ENCODE measurements around the gene PIK3CD. TPM values are rescaled to one million over a fixed set of nuclear protein-coding genes. Genes with fewer than 3 reads are reported as not detected.

The PIK3CD gene
- total and polyA plus RNA-seq, 2 of the 8 experiments (the other 6 are each of a cell fraction or from before 2014, with no cell fraction given) = 20.6 to 24.1 TPM

GRCh38 chr1:9653210-9653490, 1.6 kb downstream of the PIK3CD start:
- no peak overlapping the region for H3K18ac ChIP-seq (ENCODE audit: extremely low read depth, low read length)
- no peaks in the 10 kb centered on the region for H3K79me1 ChIP-seq (ENCODE audit: low read depth, low read length)
- no peak overlapping the region for H3K14ac ChIP-seq (ENCODE audit: insufficient read length)
- H3K36me3 ChIP-seq (ENCODE audit: control insufficient read depth in 2 of 4, insufficient read depth in 4 of 4, low read length in 3 of 4) = no peaks in the 10 kb centered on the region
- ChIA-PET CTCF (ENCODE audit: partially characterized antibody) (interaction anchor here (0.7 to 1.4 kb wide), 6 partner anchors 15 to 46 kb away, joined by 3 read pairs; no protein-coding TSS in a partner anchor), POLR2A (ENCODE audit: partially characterized antibody) (interaction anchor here (1.3 kb wide), 1 partner anchor 21 kb away, joined by 3 read pairs; no protein-coding TSS in a partner anchor)
- no peak for FAIRE-seq
- no peak overlapping the region for H3K27ac ChIP-seq (ENCODE audit: low read depth, low read length)
- H2AFZ ChIP-seq (ENCODE audit: low read length) = no peak overlapping the region
- 92% methylated on average over 11 of the region's 11 CpGs; no CpG with 5 or more reads in 1 of the 2 experiments for WGBS, 2 experiments (ENCODE audit: extremely low coverage in 1 of 2, insufficient coverage in 1 of 2, insufficient read length in 1 of 2, insufficient replicate concordance in 2 of 2, low coverage in 1 of 2, low lambda C conversion rate in 2 of 2, missing lambda C conversion rate in 1 of 2)
- no peak overlapping the region for H4K91ac ChIP-seq (replicated peaks; ENCODE audit: insufficient read length, low read length)
- no peak overlapping the region for H2BK20ac ChIP-seq (ENCODE audit: low read length)
- no peaks in the 10 kb centered on the region for H3K79me2 ChIP-seq (ENCODE audit: control insufficient read depth in 1 of 2, insufficient read depth in 2 of 2, low read length in 2 of 2)
- H3K56ac ChIP-seq (replicated peaks; ENCODE audit: insufficient read length, low read depth, low read length) = no peak overlapping the region
- H3K23ac ChIP-seq (ENCODE audit: insufficient read length) = no peak overlapping the region
- DNase-seq (ENCODE audit: low read depth in 1 of 2, low spot score in 2 of 2) = no peak
- no peak overlapping the region for H2BK5ac ChIP-seq (ENCODE audit: low read depth, low read length)
- peaks cover 8% of the 10 kb centered on the region for H3K23me2 ChIP-seq (ENCODE audit: low read depth, low read length)
- H3K9me3 ChIP-seq (ENCODE audit: insufficient read depth in 2 of 2, low read depth in 1 of 2, low read length in 1 of 2) = no peaks in the 10 kb centered on the region
- no peak for TF ChIP-seq CBX8 (IDR thresholded peaks at IDR 0.05; ENCODE audit: borderline replicate concordance, low read depth, low read length)
- TF ChIP-seq HDAC2 (IDR thresholded peaks at IDR 0.05; ENCODE audit: borderline replicate concordance in 1 of 2, low read depth in 2 of 2, low read length in 2 of 2) = no peak
- 0 out of 2 replicates have a peak, but pooled peaks have one; percentile 5 for TF ChIP-seq E2F6 (IDR thresholded peaks at IDR 0.05)
- H3K4me2 ChIP-seq (ENCODE audit: insufficient read depth in 1 of 2, low read depth in 2 of 2, low read length in 2 of 2) = peak overlapping the region; percentile 65 to 90; a peak in 3 of 4 replicates
- peaks cover 0 to 3% (median 0%) of the 10 kb centered on the region in 4 experiments; a peak in 3 of 7 replicates for H3K4me1 ChIP-seq (replicated peaks in 1 of 4; ENCODE audit: control insufficient read depth in 3 of 4, insufficient read depth in 4 of 4, low read length in 3 of 4)
- no peak overlapping the region for H2BK12ac ChIP-seq (ENCODE audit: low read depth, low read length)
- no peak overlapping the region for H2AK5ac ChIP-seq (ENCODE audit: low read depth, low read length)
- no peak overlapping the region for H2BK15ac ChIP-seq (ENCODE audit: low read length)
- H3K4ac ChIP-seq (replicated peaks; ENCODE audit: insufficient read length, low read depth, low read length) = no peak overlapping the region
- no peak overlapping the region for H4K5ac ChIP-seq (ENCODE audit: insufficient read length, low read depth, low read length)
- H3K4me3 ChIP-seq (ENCODE audit: extremely low read depth in 1 of 4, insufficient read depth in 2 of 4, low read depth in 3 of 4, low read length in 4 of 4) = no peak overlapping the region; a peak in 1 of 8 replicates
- H4K8ac ChIP-seq (ENCODE audit: extremely low read depth, insufficient read depth, low read length) = no peak overlapping the region
- H3K27me3 ChIP-seq (replicated peaks in 1 of 4; ENCODE audit: control insufficient read depth in 3 of 4, extremely low read depth in 1 of 4, insufficient read depth in 3 of 4, low read length in 3 of 4) = peaks cover 5 to 33% (median 29%) of the 10 kb centered on the region in 4 experiments
- H2BK120ac ChIP-seq (replicated peaks; ENCODE audit: low read depth, low read length) = no peak overlapping the region
- no peaks in the 10 kb centered on the region for H4K20me1 ChIP-seq (replicated peaks in 1 of 2; ENCODE audit: control insufficient read depth in 1 of 2, insufficient read depth in 2 of 2, low read length in 2 of 2)
- no peak overlapping the region for H3K9ac ChIP-seq (replicated peaks in 1 of 4; ENCODE audit: extremely low read depth in 1 of 4, low read depth in 3 of 4, low read length in 3 of 4)

All from H1 (cell line).